ENCODE data around the gene MIPOL1.
"Not testable (repeated sequence)": the region's sequence is repeated elsewhere in the genome, so short reads cannot be mapped to it uniquely, and the experiment has no call there.

The MIPOL1 gene

GRCh38 chr14:37434867-37435266, 237.1 kb downstream of the MIPOL1 start:
- Mint-ChIP-seq H3K4me1 (no peaks in the 10 kb centered on the region), H3K9me3 (peaks cover 2 to 13% of the 10 kb centered on the region in 2 donors), H3K4me3 (no peak overlapping the region), H3K27me3 (no peaks in the 10 kb centered on the region), H3K27ac (no peak overlapping the region), H3K36me3 (no peaks in the 10 kb centered on the region)
- DNase-seq (no peak), ATAC-seq (replicated peaks) (no peak)

DNA sequence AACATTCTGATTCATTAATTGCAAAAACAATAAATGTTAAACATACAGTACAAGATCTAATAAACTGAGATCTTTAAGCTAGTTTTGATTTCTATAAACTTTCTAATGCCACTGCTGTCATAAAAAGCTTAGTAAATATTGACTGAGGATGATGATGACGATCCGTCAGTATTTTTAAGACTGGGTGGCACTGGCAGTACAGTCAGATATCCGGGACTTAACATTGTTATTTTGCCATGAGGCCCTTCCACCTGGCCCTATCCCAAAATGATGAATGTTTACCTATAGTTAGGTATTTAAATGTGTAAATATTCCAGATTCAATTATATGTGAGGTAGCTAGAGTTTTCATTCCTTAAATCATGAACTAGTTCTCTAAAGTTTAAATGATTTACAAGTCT, 238.8 kb downstream of the MIPOL1 start:
- no peaks in the 10 kb centered on the region for H3K4me1 Mint-ChIP-seq

GRCh38 chr14:37437490-37437889, 239.8 kb downstream of the MIPOL1 start:
- H3K36me3 Mint-ChIP-seq, result no peaks in the 10 kb centered on the region
- ATAC-seq (replicated peaks) (no peak), DNase-seq (no peak)
- peaks cover 6 to 8% of the 10 kb centered on the region in 2 donors for H3K9me3 Mint-ChIP-seq
- H3K4me3 Mint-ChIP-seq, result no peak overlapping the region
- H3K27me3 Mint-ChIP-seq, result no peaks in the 10 kb centered on the region
- H3K27ac Mint-ChIP-seq, result no peak overlapping the region
- no peaks in the 10 kb centered on the region for H3K4me1 Mint-ChIP-seq

More for the DNA sequence above, 238.8 kb downstream of the MIPOL1 start:
- DNase-seq, result no peak
- peaks cover 3 to 13% of the 10 kb centered on the region in 2 donors for H3K9me3 Mint-ChIP-seq
- no peak overlapping the region for H3K4me3 Mint-ChIP-seq
- ATAC-seq (replicated peaks), result no peak
- no peak overlapping the region for H3K27ac Mint-ChIP-seq
- no peaks in the 10 kb centered on the region for H3K36me3 Mint-ChIP-seq
- H3K27me3 Mint-ChIP-seq, result no peaks in the 10 kb centered on the region

GRCh38 chr14:37438444-37438843, 240.7 kb downstream of the MIPOL1 start:
- Mint-ChIP-seq H3K27ac (no peak overlapping the region), H3K4me3 (no peak overlapping the region), H3K27me3 (no peaks in the 10 kb centered on the region), H3K36me3 (no peaks in the 10 kb centered on the region), H3K4me1 (no peaks in the 10 kb centered on the region), H3K9me3 (peaks cover 4 to 8% of the 10 kb centered on the region in 2 donors)
- DNase-seq, result no peak
- ATAC-seq (replicated peaks), result no peak

DNA sequence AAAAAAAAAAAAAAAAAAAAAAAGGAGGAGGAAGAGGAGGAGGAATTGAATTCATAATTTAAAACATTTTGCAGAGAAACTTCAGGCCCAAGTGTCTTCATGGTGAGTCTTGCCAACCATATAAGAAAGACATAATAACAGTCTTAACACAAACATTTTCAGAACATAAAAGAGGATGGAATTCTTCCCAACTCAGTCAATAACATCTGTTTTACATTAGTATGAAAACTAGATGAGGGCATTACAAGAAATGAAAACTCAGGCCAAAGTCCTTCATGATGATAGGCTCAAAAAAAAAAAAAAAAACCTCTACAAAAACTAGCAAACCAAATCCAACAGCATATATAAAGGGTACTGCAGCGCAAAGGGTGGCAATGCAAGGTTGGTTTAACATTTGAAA, 245.7 kb downstream of the MIPOL1 start:
- Mint-ChIP-seq H3K9me3 (peaks cover 0 to 7% of the 10 kb centered on the region in 2 donors), H3K4me3 (no peak overlapping the region), H3K27me3 (no peaks in the 10 kb centered on the region), H3K27ac (no peak overlapping the region), H3K36me3 (no peaks in the 10 kb centered on the region), H3K4me1 (no peaks in the 10 kb centered on the region)
- DNase-seq, result no peak
- no peak for ATAC-seq (replicated peaks)

- Mint-ChIP-seq H3K9me3 (peaks cover 3 to 4% of the 10 kb centered on the region in 2 donors), H3K36me3 (no peaks in the 10 kb centered on the region), H3K4me1 (no peaks in the 10 kb centered on the region), H3K27ac (no peak overlapping the region), H3K4me3 (no peak overlapping the region), H3K27me3 (no peaks in the 10 kb centered on the region)
- DNase-seq (no peak), ATAC-seq (replicated peaks) (no peak)
These were observed 250.2 kb downstream of the MIPOL1 start for GRCh38 chr14:37447883-37448391.

- DNase-seq (no peak), ATAC-seq (replicated peaks) (no peak)
- no peaks in the 10 kb centered on the region for H3K36me3 Mint-ChIP-seq
- H3K4me1 Mint-ChIP-seq, result no peaks in the 10 kb centered on the region
- peaks cover 2 to 3% of the 10 kb centered on the region in 2 donors for H3K9me3 Mint-ChIP-seq
- no peaks in the 10 kb centered on the region for H3K27me3 Mint-ChIP-seq
- no peak overlapping the region for H3K4me3 Mint-ChIP-seq
- no peak overlapping the region for H3K27ac Mint-ChIP-seq
These were observed 254.6 kb downstream of the MIPOL1 start for GRCh38 chr14:37452323-37452722.

DNA sequence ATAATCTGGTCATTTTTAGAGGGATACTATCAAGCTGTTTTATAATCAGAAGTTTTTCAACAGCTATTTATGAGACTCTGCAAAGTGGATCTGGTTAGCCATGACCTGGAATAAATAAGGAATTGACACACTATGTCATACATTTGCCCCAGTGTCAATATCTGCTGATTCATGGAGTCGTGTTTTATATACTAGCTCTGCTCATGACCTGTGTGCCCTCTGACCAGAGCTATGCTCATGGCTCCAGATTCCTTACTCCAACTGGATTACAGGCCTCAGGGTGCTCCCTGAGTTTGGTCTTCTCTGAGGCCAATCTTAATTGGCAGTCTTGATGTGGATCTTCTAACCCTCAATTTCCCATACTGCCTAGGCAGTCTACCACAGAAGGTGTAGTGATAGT, 256.2 kb downstream of the MIPOL1 start:
- Mint-ChIP-seq H3K4me3 (no peak overlapping the region), H3K27ac (no peak overlapping the region), H3K36me3 (no peaks in the 10 kb centered on the region), H3K4me1 (no peaks in the 10 kb centered on the region), H3K27me3 (no peaks in the 10 kb centered on the region), H3K9me3 (peaks cover 2 to 10% of the 10 kb centered on the region in 2 donors)
- no peak for DNase-seq
- no peak for ATAC-seq (replicated peaks)

DNA sequence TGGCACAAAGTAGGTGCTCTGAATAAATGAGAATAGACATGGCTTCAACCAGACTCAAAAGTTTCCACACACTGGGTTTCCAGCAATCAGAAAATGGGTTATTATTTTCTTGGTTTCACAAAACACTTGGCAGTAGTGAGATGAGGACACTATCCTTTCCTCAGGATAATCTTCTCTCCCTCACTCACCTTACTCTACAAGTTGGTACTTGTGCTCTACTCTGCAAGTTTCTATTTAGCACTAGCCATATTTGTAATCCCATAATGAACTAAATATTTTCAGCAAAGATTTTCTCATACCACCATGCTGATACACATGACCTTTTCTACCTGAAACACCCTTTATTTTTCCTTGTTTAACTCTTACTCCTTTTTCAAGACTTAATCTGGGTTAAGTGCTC, 259.6 kb downstream of the MIPOL1 start:
- Mint-ChIP-seq H3K4me3 (no peak overlapping the region), H3K27ac (no peak overlapping the region), H3K9me3 (peaks cover 15 to 16% of the 10 kb centered on the region in 2 donors), H3K27me3 (no peaks in the 10 kb centered on the region), H3K4me1 (no peaks in the 10 kb centered on the region), H3K36me3 (no peaks in the 10 kb centered on the region)
- no peak for DNase-seq
- ATAC-seq (replicated peaks), result no peak

DNA sequence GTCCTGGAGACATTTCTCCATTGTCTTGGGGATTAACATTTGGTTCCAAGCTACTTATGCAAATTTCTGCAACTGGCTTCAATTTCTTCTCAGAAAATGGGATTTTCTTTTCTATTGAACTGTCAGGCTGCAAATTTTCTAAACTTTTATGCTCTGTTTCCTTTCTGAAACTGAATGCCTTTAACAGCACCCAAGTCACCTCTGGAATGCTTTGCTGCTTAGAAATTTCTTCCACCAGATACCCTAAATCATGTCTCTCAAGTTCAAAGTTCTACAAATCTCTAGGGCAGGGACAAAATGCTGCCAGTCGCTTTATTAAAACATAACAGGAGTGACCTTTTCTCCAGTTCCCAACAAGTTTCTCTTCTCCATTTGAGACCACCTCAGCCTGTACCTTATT, 264.7 kb downstream of the MIPOL1 start:
- H3K27ac Mint-ChIP-seq; H3K36me3 Mint-ChIP-seq; DNase-seq; H3K4me3 Mint-ChIP-seq; H3K4me1 Mint-ChIP-seq; ATAC-seq (replicated peaks); H3K27me3 Mint-ChIP-seq: not testable (repeated sequence)
- H3K9me3 Mint-ChIP-seq, result peaks cover 22 to 30% of the 10 kb centered on the region in 2 donors

GRCh38 chr14:37464192-37464858, 266.6 kb downstream of the MIPOL1 start:
- H3K36me3 Mint-ChIP-seq, result no peaks in the 10 kb centered on the region
- DNase-seq (no peak), ATAC-seq (replicated peaks) (no peak)
- H3K4me3 Mint-ChIP-seq, result no peak overlapping the region
- no peaks in the 10 kb centered on the region for H3K27me3 Mint-ChIP-seq
- H3K27ac Mint-ChIP-seq, result no peak overlapping the region
- H3K4me1 Mint-ChIP-seq, result no peaks in the 10 kb centered on the region
- peaks cover 20 to 22% of the 10 kb centered on the region in 2 donors for H3K9me3 Mint-ChIP-seq

GRCh38 chr14:37466003-37466622, 268.4 kb downstream of the MIPOL1 start:
- Mint-ChIP-seq H3K9me3 (peaks cover 14 to 23% of the 10 kb centered on the region in 2 donors), H3K4me1 (no peaks in the 10 kb centered on the region), H3K27me3 (no peaks in the 10 kb centered on the region), H3K4me3 (no peak overlapping the region), H3K36me3 (no peaks in the 10 kb centered on the region), H3K27ac (no peak overlapping the region)
- DNase-seq, result no peak
- no peak for ATAC-seq (replicated peaks)

- H3K4me3 Mint-ChIP-seq, result no peak overlapping the region
- DNase-seq (no peak), ATAC-seq (replicated peaks) (no peak)
- peaks cover 14 to 21% of the 10 kb centered on the region in 2 donors for H3K9me3 Mint-ChIP-seq
- no peaks in the 10 kb centered on the region for H3K36me3 Mint-ChIP-seq
- H3K27ac Mint-ChIP-seq, result no peak overlapping the region
- no peaks in the 10 kb centered on the region for H3K4me1 Mint-ChIP-seq
- H3K27me3 Mint-ChIP-seq, result no peaks in the 10 kb centered on the region
These were observed 268.9 kb downstream of the MIPOL1 start for GRCh38 chr14:37466623-37467088.

DNA sequence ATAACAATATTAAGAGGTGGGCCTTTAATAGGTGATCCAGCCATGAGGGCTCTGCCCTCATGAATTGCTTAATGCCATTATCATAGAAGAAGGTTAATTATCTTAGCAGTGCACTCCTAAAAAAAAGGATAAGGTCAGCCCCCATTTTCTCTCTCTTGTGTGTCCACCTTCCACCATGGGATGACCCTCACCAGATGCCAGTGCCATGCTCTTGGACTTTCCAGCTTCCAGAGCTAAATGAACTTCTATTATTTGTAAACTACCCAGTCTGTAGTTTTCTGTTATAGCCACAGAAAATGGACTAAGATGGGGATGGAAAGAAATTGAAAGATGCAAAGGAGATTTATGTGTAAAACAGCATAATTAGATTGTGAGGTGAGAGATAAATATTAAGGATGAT, 271.9 kb downstream of the MIPOL1 start:
- Mint-ChIP-seq H3K9me3 (peaks cover 4 to 14% of the 10 kb centered on the region in 2 donors), H3K36me3 (no peaks in the 10 kb centered on the region), H3K27me3 (no peaks in the 10 kb centered on the region), H3K4me1 (no peaks in the 10 kb centered on the region), H3K27ac (no peak overlapping the region), H3K4me3 (no peak overlapping the region)
- ATAC-seq (replicated peaks) (no peak), DNase-seq (no peak)

DNA sequence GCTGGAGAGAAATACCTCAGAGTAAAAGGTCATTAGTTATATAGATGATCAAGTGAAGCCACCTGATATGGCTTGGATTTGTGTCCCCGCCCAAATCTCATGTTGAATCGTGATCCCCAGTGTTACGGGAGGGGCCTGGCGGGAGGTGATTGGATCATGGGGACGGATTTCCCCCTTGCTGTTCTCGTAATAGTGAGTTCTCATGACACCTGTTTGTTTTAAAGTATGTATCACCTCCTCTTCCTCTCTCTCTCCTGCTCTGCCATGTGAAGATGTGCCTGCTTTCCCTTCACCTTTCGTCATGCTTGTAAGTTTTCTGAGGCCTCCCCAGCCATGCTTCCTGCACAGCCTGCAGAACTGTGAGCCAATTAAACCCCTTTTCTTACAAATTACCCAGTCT, 272.5 kb downstream of the MIPOL1 start:
- Mint-ChIP-seq H3K27ac (no peak overlapping the region), H3K4me1 (no peaks in the 10 kb centered on the region), H3K4me3 (no peak overlapping the region), H3K36me3 (no peaks in the 10 kb centered on the region), H3K27me3 (no peaks in the 10 kb centered on the region), H3K9me3 (peaks cover 4 to 14% of the 10 kb centered on the region in 2 donors)
- DNase-seq, result no peak
- ATAC-seq (replicated peaks), result no peak
